SK-N-MC (cell line): Measurements from ENCODE around the gene FOSL1.

ENCODE experiments used
- EZH2 ChIP-seq: fragments of 200-600 bp; sonication (generic); IDR thresholded peaks from one replicate; pipeline ENCODE4 v1.6.1; 2017; ENCODE audit warnings: antibody characterized with exemption
- FOXP2 ChIP-seq: optimal IDR thresholded peaks from 2 replicates; pipeline ENCODE3; 2011; ENCODE audit warnings: mild to moderate bottlenecking, moderate library complexity; ENCODE audit not compliant: insufficient read depth; ENCODE audit errors: extremely low read length, control extremely low read depth
- POLR2AphosphoS5 ChIP-seq: IDR thresholded peaks from 2 replicates; pipeline ENCODE4 v1.6.1; 2012; ENCODE audit warnings: mild to moderate bottlenecking, low read depth, low read length, borderline replicate concordance

DNA sequence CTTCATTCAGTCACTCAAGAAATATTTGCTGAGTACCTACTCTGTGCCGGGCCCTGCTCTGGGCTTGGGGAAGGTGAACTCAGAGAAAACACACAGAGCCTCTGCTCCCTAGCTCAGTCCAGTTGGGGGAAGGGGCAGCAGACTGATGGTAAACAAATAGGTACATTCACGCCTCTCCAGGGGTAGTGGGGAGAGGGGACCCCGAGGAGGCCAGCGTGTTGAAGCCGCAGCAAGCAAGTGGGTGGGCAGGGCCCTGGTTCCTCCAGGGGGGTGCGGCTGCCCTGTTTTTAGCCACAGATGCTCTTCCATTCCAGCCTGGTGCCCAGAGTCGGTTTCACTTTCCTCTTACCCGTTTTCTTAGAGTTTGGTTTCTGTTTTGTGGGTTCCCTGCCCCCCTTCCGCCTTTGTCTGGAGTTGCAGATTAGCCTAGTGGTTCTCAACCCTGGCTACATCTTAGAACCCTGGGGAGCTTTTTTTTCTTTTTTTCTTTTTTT is 27.8 kb upstream of the FOSL1 start:
- TF ChIP-seq POLR2AphosphoS5 (no peak), EZH2 (no peak), FOXP2 (no peak)
